Measurements from ENCODE around the gene TBL1Y.

- TF ChIP-seq CTCF (IDR thresholded peaks at IDR 0.05) = no peak
- TF ChIP-seq POLR2AphosphoS5 (IDR thresholded peaks at IDR 0.05) = no peak
Observed at GRCh38 chrY:6992041-6992440, 81.5 kb downstream of the TBL1Y start.

All from esophagus muscularis mucosa (tissue), 3 donors.